GM12878 (cell line): ENCODE measurements around the gene ZKSCAN1.

Source experiments
- CTCF ChIP-seq, 3 experiments: IDR thresholded peaks in 2 of 3; conservative IDR thresholded peaks in 1 of 3; 2 replicates each; pipeline ENCODE4 v1.5.1; 2011; ENCODE audit warnings: low read depth in 3 of 3, low read length in 3 of 3, mild to moderate bottlenecking in 3 of 3, control low read depth in 2 of 3, moderate library complexity in 2 of 3, inconsistent platforms in 1 of 3, mixed read lengths in 1 of 3; ENCODE audit not compliant: control insufficient read depth in 2 of 3, insufficient read depth in 1 of 3; ENCODE audit errors: extremely low read depth in 1 of 3
- IKZF2 ChIP-seq, 2 experiments: fragments of 450-650 bp; IDR thresholded peaks; 2 replicates each; pipeline ENCODE4 v1.6.1; 2017; ENCODE audit warnings: mild to moderate bottlenecking in 2 of 2, moderate library complexity in 2 of 2
- JUND ChIP-seq: IDR thresholded peaks from 2 replicates; pipeline ENCODE4 v1.6.1; 2012; ENCODE audit warnings: low read depth, mild to moderate bottlenecking, low read length, improper control_type of control experiment, moderate library complexity
- MEF2A ChIP-seq: IDR thresholded peaks from 2 replicates; pipeline ENCODE4 v1.6.1; 2011; ENCODE audit warnings: low read depth, mild to moderate bottlenecking, low read length, moderate library complexity; ENCODE audit not compliant: insufficient read depth
- SMC3 ChIP-seq: IDR thresholded peaks from 2 replicates; pipeline ENCODE4 v1.6.1; 2011; ENCODE audit warnings: low read length, improper control_type of control experiment, borderline replicate concordance
- TAF1 ChIP-seq: IDR thresholded peaks from 2 replicates; pipeline ENCODE4 v1.6.1; 2011; ENCODE audit warnings: mild to moderate bottlenecking, low read depth, low read length, borderline replicate concordance
- USF2 ChIP-seq: IDR thresholded peaks from 2 replicates; pipeline ENCODE4 v1.6.1; 2011; ENCODE audit warnings: low read depth, low read length, improper control_type of control experiment, borderline replicate concordance
- ZBTB33 ChIP-seq: fragments of 450-650 bp; IDR thresholded peaks from 2 replicates; pipeline ENCODE4 v1.6.1; 2017; ENCODE audit warnings: mild to moderate bottlenecking

- TF ChIP-seq ZBTB33 (no peak), IKZF2 (IDR thresholded peaks at IDR 0.05) (no peak), JUND (no peak), TAF1 (no peak), MEF2A (no peak), CTCF (IDR thresholded peaks at IDR 0.05 in 2 of 3, conservative IDR thresholded peaks at IDR 0.05 in 1 of 3; ENCODE audit: control insufficient read depth in 2 of 3, extremely low read depth in 1 of 3, insufficient read depth in 1 of 3, low read depth in 3 of 3, low read length in 3 of 3) (no peak), SMC3 (no peak), USF2 (no peak)
Observed at GRCh38 chr7:100057006-100057405, 41.6 kb downstream of the ZKSCAN1 start.
